ENCODE measurements around the gene LIN54.
A peak's percentile ranks its signal among the peaks of the same experiment; 100 is the strongest.

The LIN54 gene

DNA sequence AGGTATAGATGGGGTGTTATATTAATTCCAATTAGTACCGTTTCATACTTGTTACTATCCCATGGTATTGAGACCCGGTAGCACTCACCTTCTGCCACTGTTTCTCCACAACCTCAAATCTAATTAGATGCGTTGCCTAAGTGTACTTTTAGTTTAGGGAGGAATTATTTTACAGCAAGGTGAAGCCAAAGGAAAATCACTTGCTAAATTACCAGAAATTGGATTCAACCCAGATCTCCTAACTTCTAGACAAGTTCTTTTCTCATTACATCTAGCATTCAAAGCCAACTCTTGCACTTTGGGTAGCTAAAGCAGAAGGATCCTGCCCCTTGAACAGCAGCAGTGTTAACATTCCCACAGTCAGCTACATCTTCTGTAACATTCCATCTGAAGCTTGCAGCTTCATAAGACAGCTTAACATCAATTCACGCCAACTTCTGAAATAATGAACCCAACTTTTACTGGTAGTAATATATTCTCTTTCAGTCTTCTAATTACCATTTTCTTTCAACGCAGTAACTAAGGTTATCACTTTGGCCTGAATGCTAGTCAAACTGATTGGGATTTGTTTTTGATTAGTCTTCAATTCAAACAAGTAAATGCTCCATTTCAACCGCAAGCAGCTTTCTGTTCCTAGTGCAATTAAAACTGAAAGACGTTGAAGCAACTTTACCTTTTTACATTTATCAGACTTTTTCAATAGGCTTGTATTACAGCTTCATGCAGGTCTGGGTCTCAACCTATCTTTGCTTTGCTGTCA, 118.7 kb downstream of the LIN54 start:
- DNase-seq (ENCODE audit: low read depth) = no peak

DNA sequence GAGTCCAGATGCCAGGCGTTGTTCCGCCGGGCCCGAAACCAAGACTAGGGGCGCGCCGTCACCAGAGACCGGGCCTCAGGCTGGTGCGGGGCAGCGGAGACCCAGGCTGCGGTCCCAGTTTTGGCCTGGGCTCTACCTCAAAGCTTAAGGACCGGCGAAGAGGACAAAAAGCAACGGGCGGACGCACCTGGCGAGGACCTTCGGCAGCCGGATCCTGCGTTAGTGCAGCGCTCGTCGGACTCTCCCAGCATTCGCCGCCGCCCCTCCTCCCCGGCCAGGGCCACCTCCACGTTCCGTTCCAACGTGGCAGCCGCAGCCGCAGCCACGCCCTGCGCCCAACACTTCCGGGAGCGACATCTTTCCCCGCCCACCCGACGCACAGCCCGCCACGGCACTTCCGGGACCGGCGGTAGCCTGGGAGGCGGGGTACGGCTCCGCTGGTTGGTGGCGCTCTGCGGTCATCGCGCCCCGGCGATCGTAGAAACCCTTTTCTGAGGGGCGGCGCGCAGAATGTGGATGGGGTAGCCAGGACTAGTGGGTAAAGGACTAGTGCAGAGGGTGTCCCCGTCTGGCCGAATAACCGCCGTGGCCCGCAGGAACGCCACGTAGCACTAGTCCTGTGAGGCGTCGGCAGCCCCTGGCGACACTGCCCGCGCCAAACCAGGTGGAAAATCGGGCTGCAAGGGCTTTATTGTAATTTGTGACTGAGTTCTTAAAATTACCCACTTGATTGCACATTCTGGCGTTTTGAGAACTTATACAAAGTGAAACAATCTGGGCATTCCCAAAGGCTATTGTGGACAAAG, 119.5 kb downstream of the LIN54 start, which contains the start of gene SEC31A:
Gene SEC31A (minus strand): TSS at position 253 of the 806 bp plus-strand sequence. CDS start 9,217 bp downstream, outside the sequence.
- peak; percentile 98 for DNase-seq (ENCODE audit: low read depth)

DNA sequence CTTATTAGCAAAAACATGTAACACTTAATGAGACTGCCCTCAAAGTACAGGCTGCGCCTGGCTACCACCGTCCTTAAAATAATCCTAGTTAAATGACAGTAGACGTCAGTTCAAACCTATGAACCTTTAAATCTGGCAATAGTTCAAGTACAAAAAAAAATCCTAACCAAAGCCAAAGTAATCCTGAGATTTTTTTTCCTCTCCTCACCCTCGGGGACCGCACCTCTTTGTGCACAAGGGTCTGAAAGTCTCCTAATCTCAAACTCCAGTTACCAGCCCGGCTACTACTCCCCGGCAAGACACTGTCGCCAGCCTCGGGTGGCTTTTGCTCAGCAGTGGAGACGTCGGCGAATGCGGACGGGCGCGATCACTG, 120.1 kb downstream of the LIN54 start:
- no peak for DNase-seq (ENCODE audit: low read depth)

DNA sequence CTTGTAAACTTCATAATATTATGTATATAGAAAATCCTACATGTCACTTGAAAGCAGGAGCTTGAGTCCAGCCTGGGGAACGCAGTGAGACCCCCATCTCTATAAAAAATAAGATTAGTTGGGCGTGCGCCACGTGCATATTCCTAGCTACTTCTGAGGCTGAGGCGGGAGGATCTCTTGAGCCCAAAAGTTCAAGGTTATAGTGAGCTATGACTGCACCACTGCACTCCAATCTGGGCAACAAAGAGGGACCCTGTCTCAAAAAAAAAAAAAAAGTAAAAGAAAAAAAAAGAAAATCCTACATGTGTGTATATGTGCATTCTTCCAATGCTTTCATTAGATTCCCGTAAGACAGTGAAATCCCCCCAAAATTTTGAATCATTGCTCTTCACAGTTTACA, 121.3 kb downstream of the LIN54 start:
- DNase-seq (ENCODE audit: low read depth) = no peak

DNA sequence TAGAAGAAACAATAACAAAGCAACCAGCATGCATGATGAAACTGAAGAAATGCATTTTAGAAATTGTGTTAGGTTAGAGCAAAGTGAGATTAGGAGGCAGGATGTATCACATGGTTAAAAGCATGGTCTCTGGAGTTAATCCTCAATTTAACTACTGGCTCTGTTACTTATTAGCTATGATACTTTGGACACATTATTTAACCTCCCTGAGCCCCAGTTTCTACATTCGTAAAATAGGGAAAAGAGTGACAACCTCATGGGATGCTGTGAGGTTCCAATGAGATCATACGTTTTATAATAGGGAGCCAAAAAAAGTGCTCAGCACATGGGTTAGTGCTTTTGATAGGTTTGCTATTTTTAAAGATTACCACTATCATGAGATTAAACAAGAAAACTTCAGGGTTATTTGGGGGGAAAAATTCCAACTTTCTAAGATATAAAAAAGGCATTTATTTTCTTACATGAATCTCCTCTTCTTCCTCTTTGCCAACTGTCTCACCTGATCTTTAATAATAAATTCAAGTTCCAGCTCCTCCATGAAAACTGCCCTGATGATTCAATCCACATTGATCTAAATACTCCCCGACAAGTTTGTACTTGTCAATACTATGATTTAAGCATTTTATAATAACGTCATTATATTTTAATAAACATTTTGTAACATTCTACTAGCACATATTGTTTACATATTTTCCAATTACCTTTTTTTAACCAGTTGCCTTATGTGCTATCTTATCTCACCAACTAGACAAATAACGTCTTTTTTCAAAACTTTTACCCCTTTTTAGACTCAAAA, 124.3 kb downstream of the LIN54 start:
- DNase-seq (ENCODE audit: low read depth) = no peak

DNA sequence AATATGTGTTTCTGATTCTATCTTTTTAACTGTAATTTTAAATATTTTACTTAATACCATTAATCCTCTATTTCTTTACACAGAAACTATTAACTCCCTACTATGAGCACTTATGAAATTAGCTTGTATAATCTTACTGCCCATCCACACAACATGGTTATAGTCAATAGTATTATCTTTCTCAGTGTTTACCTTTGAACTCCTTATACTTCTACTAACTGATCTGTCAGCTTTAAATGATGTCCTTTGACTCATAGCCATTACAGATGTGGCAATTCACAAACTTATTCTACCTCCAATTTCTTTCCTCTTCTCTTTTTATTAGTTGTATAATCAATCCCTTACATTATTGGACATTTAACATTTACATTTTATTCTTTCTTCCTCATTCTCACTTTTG, 125.2 kb downstream of the LIN54 start:
- DNase-seq (ENCODE audit: low read depth) = no peak

All from stimulated activated CD8-positive, alpha-beta memory T cell treated with anti-CD3 and anti-CD28 coated beads, Interleukin-4, amount 100 ng/mL, for 24 hours (primary cell).